HepG2 (cell line): Measurements from ENCODE around the gene SPRYD3. TPM values are rescaled to one million over a fixed set of nuclear protein-coding genes. Genes with fewer than 3 reads are reported as not detected.

Experiments
- BORCS8-MEF2B ChIP-seq: sonication (generic); formaldehyde crosslinking; IDR thresholded peaks from 2 replicates; pipeline ENCODE4 v1.8.0; 2022; ENCODE audit warnings: mild to moderate bottlenecking, missing genetic modification reagents
- ESRRA ChIP-seq: sonication (generic); formaldehyde crosslinking; IDR thresholded peaks from 2 replicates; pipeline ENCODE4 v1.5.1; 2020; ENCODE audit warnings: mild to moderate bottlenecking, low read depth, missing genetic modification reagents
- FOXA3 ChIP-seq: IDR thresholded peaks from 2 replicates; pipeline ENCODE4 v1.6.1; 2016; ENCODE audit warnings: missing genetic modification reagents, missing compliant biosample characterization
- FOXM1 ChIP-seq: sonication (generic); formaldehyde crosslinking; IDR thresholded peaks from 2 replicates; pipeline ENCODE4 v1.5.0; 2020; ENCODE audit warnings: missing genetic modification reagents
- HES4 ChIP-seq: sonication (generic); formaldehyde crosslinking; IDR thresholded peaks from 2 replicates; pipeline ENCODE4 v1.9.0; 2021; ENCODE audit warnings: mild to moderate bottlenecking, missing genetic modification reagents, borderline replicate concordance
- HIVEP1 ChIP-seq: sonication (generic); formaldehyde crosslinking; IDR thresholded peaks from 2 replicates; pipeline ENCODE4 v1.4.0; 2020; ENCODE audit warnings: mild to moderate bottlenecking, missing genetic modification reagents
- JARID2 ChIP-seq: sonication (generic); formaldehyde crosslinking; IDR thresholded peaks from 2 replicates; pipeline ENCODE4 v1.8.1; 2023; ENCODE audit warnings: missing genetic modification reagents, inconsistent platforms; ENCODE audit not compliant: insufficient replicate concordance
- JUND ChIP-seq: sonication (generic); formaldehyde crosslinking; IDR thresholded peaks from 2 replicates; pipeline ENCODE4 v1.8.0; 2022; ENCODE audit warnings: mild to moderate bottlenecking, missing genetic modification reagents
- KLF11 ChIP-seq: IDR thresholded peaks from 2 replicates; pipeline ENCODE4 v1.6.1; 2016; ENCODE audit warnings: missing compliant biosample characterization
- LCORL ChIP-seq, 2 experiments: fragments of 450-650 bp in 1 of 2; sonication (generic) in 1 of 2; formaldehyde crosslinking in 1 of 2; IDR thresholded peaks; 2 replicates each; pipeline versions ENCODE4 v1.5.0 to v1.6.1; 2017 to 2020; ENCODE audit warnings: antibody characterized with exemption in 1 of 2, missing genetic modification reagents in 1 of 2
- MTA1 ChIP-seq: sonication (generic); formaldehyde crosslinking; IDR thresholded peaks from 2 replicates; pipeline ENCODE4 v1.4.0; 2020; ENCODE audit warnings: missing genetic modification reagents, mild to moderate bottlenecking, borderline replicate concordance
- NCOA2 ChIP-seq: sonication (generic); formaldehyde crosslinking; IDR thresholded peaks from 2 replicates; pipeline ENCODE4 v1.8.0; 2022; ENCODE audit warnings: inconsistent platforms
- NFE2 ChIP-seq: sonication (generic); formaldehyde crosslinking; IDR thresholded peaks from 2 replicates; pipeline ENCODE4 v1.4.0; 2020; ENCODE audit warnings: missing genetic modification reagents
- RXRA ChIP-seq: sonication (generic); formaldehyde crosslinking; IDR thresholded peaks from 2 replicates; pipeline ENCODE4 v1.5.1; 2020; ENCODE audit warnings: missing genetic modification reagents
- ZBTB3 ChIP-seq: sonication (generic); formaldehyde crosslinking; IDR thresholded peaks from 2 replicates; pipeline ENCODE4 v1.4.0; 2020; ENCODE audit warnings: low read depth, mild to moderate bottlenecking, moderate library complexity, missing genetic modification reagents, borderline replicate concordance
- ZFP36L1 ChIP-seq: sonication (generic); formaldehyde crosslinking; IDR thresholded peaks from 2 replicates; pipeline ENCODE4 v1.8.0; 2022; ENCODE audit warnings: mild to moderate bottlenecking, missing genetic modification reagents, moderate library complexity
- ZNF20 ChIP-seq: sonication (generic); formaldehyde crosslinking; IDR thresholded peaks from 2 replicates; pipeline ENCODE4 v1.4.0; 2020; ENCODE audit warnings: mild to moderate bottlenecking, moderate library complexity, missing genetic modification reagents
- ZNF274 ChIP-seq: sonication (generic); formaldehyde crosslinking; IDR thresholded peaks from 2 replicates; pipeline ENCODE4 v1.5.1; 2020; ENCODE audit warnings: mild to moderate bottlenecking, missing genetic modification reagents
- ZNF282 ChIP-seq: fragments of 450-650 bp; IDR thresholded peaks from 2 replicates; pipeline ENCODE4 v1.6.1; 2018; ENCODE audit not compliant: partially characterized antibody
- ZNF34 ChIP-seq: sonication (generic); formaldehyde crosslinking; IDR thresholded peaks from 2 replicates; pipeline ENCODE4 v1.4.0; 2020; ENCODE audit warnings: mild to moderate bottlenecking, missing genetic modification reagents, borderline replicate concordance
- ZNF550 ChIP-seq: sonication (generic); formaldehyde crosslinking; IDR thresholded peaks from 2 replicates; pipeline ENCODE4 v1.4.0; 2020; ENCODE audit warnings: mild to moderate bottlenecking, missing genetic modification reagents, borderline replicate concordance
- ZSCAN31 ChIP-seq: sonication (generic); formaldehyde crosslinking; IDR thresholded peaks from 2 replicates; pipeline ENCODE4 v1.5.0; 2020; ENCODE audit warnings: low read depth, mild to moderate bottlenecking, missing genetic modification reagents
- polyA plus RNA-seq, 8 experiments: library from polyadenylated mRNA; depleted of rRNA in 3 of 8; stranded (reverse) in 7 of 8; unstranded in 1 of 8; fragments of >200 nt; fragmentation: Illumina TruSeq in 4 of 8; extraction: Trizol in 4 of 8; gene quantifications; 2 replicates each; pipeline versions ENCODE4 v1.2.1 to v1.2.3, GENCODE V29; 2011 to 2016; ENCODE audit warnings: low read depth in 4 of 8, missing spikeins in 1 of 8, mixed read lengths in 1 of 8; ENCODE audit not compliant: insufficient read depth in 1 of 8
- total RNA-seq, 5 experiments: library from RNA; depleted of rRNA; stranded (reverse); fragments of >200 nt; fragmentation: Illumina TruSeq; extraction: Trizol; gene quantifications; 2 replicates each; pipeline ENCODE4 v1.2.3, GENCODE V29; 2016; ENCODE audit warnings: low read depth in 1 of 5
- TF ChIP-seq, protein P1 (sequence below): sonication (generic); formaldehyde crosslinking; IDR thresholded peaks from 2 replicates; pipeline ENCODE4 v1.5.0; 2020; ENCODE audit warnings: missing genetic modification reagents, mild to moderate bottlenecking, borderline replicate concordance
- TF ChIP-seq, protein P2 (sequence below): sonication (generic); formaldehyde crosslinking; IDR thresholded peaks from 2 replicates; pipeline ENCODE4 v1.4.0; 2020; ENCODE audit warnings: missing genetic modification reagents
- TF ChIP-seq, protein P3 (sequence below): sonication (generic); formaldehyde crosslinking; IDR thresholded peaks from 2 replicates; pipeline ENCODE4 v1.8.0; 2022; ENCODE audit warnings: mild to moderate bottlenecking, missing genetic modification reagents
- TF ChIP-seq, protein P4 (sequence below): sonication (generic); formaldehyde crosslinking; IDR thresholded peaks from 2 replicates; pipeline ENCODE4 v1.4.0; 2020; ENCODE audit warnings: mild to moderate bottlenecking, missing genetic modification reagents, borderline replicate concordance

The SPRYD3 gene
- total and polyA plus RNA-seq, 2 of the 13 experiments (the other 11 are each of a cell fraction or from before 2014, with no cell fraction given): 9.0 to 9.2 TPM

DNA sequence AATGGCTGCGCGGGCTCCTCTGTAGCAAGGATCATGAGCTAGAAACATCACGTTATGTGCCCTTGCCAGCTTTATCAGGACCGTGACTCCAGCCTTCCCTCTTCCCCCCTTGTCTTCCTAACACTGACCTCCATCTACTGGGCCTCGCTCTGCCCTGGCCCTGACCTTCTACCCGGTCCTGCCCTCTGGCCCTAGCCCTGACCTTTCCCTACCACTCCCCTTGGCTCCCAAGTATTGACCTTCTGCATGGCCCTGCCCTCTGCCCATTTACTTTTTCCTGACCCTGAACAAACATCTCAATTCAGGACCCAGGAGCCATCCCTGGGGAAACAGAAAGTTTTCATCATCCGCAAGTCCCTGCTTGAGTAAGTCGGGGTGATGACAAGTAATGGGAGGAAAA, 26.1 kb upstream of the SPRYD3 start (continued):
- TF ChIP-seq JUND (CRISPR knock-in tag): no peak
- no peak for TF ChIP-seq FOXM1
- TF ChIP-seq JARID2 (CRISPR knock-in tag): no peak
- TF ChIP-seq ZNF34 (CRISPR knock-in tag): no peak
- no peak for TF ChIP-seq BORCS8-MEF2B
- peak; percentile 26; the same call in 1 of the 2 replicates for TF ChIP-seq NCOA2 (CRISPR knock-in tag)
- TF ChIP-seq ZBTB3 (CRISPR knock-in tag): no peak
- TF ChIP-seq, protein P1, sequence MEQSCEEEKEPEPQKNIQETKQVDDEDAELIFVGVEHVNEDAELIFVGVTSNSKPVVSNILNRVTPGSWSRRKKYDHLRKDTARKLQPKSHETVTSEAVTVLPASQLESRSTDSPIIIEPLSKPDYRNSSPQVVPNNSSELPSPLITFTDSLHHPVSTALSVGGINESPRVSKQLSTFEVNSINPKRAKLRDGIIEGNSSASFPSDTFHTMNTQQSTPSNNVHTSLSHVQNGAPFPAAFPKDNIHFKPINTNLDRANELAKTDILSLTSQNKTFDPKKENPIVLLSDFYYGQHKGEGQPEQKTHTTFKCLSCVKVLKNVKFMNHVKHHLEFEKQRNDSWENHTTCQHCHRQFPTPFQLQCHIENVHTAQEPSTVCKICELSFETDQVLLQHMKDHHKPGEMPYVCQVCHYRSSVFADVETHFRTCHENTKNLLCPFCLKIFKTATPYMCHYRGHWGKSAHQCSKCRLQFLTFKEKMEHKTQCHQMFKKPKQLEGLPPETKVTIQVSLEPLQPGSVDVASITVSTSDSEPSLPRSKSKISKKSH: no peak
- TF ChIP-seq ZNF550 (CRISPR knock-in tag): no peak
- TF ChIP-seq, protein P2, sequence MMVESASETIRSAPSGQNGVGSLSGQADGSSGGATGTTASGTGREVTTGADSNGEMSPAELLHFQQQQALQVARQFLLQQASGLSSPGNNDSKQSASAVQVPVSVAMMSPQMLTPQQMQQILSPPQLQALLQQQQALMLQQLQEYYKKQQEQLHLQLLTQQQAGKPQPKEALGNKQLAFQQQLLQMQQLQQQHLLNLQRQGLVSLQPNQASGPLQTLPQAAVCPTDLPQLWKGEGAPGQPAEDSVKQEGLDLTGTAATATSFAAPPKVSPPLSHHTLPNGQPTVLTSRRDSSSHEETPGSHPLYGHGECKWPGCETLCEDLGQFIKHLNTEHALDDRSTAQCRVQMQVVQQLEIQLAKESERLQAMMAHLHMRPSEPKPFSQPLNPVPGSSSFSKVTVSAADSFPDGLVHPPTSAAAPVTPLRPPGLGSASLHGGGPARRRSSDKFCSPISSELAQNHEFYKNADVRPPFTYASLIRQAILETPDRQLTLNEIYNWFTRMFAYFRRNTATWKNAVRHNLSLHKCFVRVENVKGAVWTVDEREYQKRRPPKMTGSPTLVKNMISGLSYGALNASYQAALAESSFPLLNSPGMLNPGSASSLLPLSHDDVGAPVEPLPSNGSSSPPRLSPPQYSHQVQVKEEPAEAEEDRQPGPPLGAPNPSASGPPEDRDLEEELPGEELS (CRISPR knock-in tag): no peak; the same call in 1 of the 2 replicates
- TF ChIP-seq ZFP36L1: no peak
- no peak for TF ChIP-seq KLF11 (CRISPR knock-in tag)
- TF ChIP-seq MTA1 (CRISPR knock-in tag): peak; percentile 42; the same call in 1 of the 2 replicates
- TF ChIP-seq FOXA3: 0 out of 2 replicates have a peak, but pooled peaks have one; percentile 9
- TF ChIP-seq NFE2 (CRISPR knock-in tag): no peak
- no peak for TF ChIP-seq HES4
- no peak for TF ChIP-seq ZNF282
- TF ChIP-seq HIVEP1 (CRISPR knock-in tag): no peak
- TF ChIP-seq RXRA (CRISPR knock-in tag): peak; percentile 73; the same call in 1 of the 2 replicates
- no peak for TF ChIP-seq ZSCAN31 (CRISPR knock-in tag)
- TF ChIP-seq, protein P3, sequence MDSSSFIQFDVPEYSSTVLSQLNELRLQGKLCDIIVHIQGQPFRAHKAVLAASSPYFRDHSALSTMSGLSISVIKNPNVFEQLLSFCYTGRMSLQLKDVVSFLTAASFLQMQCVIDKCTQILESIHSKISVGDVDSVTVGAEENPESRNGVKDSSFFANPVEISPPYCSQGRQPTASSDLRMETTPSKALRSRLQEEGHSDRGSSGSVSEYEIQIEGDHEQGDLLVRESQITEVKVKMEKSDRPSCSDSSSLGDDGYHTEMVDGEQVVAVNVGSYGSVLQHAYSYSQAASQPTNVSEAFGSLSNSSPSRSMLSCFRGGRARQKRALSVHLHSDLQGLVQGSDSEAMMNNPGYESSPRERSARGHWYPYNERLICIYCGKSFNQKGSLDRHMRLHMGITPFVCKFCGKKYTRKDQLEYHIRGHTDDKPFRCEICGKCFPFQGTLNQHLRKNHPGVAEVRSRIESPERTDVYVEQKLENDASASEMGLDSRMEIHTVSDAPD (CRISPR knock-in tag): no peak
- TF ChIP-seq ZNF20 (CRISPR knock-in tag): no peak
- TF ChIP-seq, protein P4, sequence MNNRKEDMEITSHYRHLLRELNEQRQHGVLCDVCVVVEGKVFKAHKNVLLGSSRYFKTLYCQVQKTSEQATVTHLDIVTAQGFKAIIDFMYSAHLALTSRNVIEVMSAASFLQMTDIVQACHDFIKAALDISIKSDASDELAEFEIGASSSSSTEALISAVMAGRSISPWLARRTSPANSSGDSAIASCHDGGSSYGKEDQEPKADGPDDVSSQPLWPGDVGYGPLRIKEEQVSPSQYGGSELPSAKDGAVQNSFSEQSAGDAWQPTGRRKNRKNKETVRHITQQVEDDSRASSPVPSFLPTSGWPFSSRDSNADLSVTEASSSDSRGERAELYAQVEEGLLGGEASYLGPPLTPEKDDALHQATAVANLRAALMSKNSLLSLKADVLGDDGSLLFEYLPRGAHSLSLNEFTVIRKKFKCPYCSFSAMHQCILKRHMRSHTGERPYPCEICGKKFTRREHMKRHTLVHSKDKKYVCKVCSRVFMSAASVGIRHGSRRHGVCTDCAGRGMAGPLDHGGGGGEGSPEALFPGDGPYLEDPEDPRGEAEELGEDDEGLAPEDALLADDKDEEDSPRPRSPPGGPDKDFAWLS (CRISPR knock-in tag): no peak
- TF ChIP-seq ESRRA (CRISPR knock-in tag): peak; percentile 77
- no peak for TF ChIP-seq ZNF274 (CRISPR knock-in tag)
- TF ChIP-seq LCORL (IDR thresholded peaks at IDR 0.05): no peak
- no peak for TF ChIP-seq LCORL (CRISPR knock-in tag; IDR thresholded peaks at IDR 0.05)
